Subcutaneous abdominal adipose tissue (tissue), 5 donors: ENCODE data around the gene ATP1A4.

ENCODE experiments used
- H3K27ac ChIP-seq: one replicate; pipeline ENCODE4 v1.7.0; 2013; ENCODE audit warnings: low read depth, mild to moderate bottlenecking, inconsistent platforms, low read length, moderate library complexity
- H3K27me3 ChIP-seq, 5 donors: one replicate each; pipeline ENCODE4 v1.7.0; 2013; ENCODE audit warnings: low read length in 5 of 5, inconsistent platforms in 1 of 5; ENCODE audit not compliant: control insufficient read depth in 5 of 5, insufficient read depth in 4 of 5
- H3K36me3 ChIP-seq, 5 donors: one replicate each; pipeline ENCODE4 v1.7.0; 2013; ENCODE audit warnings: low read length in 5 of 5; ENCODE audit not compliant: control insufficient read depth in 5 of 5, insufficient read depth in 5 of 5
- H3K4me1 ChIP-seq, 5 donors: one replicate each; pipeline ENCODE4 v1.7.0; 2013; ENCODE audit warnings: low read length in 5 of 5, mild to moderate bottlenecking in 3 of 5, moderate library complexity in 1 of 5; ENCODE audit not compliant: control insufficient read depth in 5 of 5, insufficient read depth in 5 of 5
- H3K4me3 ChIP-seq, 5 donors: one replicate each; pipeline ENCODE4 v1.7.0; 2013; ENCODE audit warnings: low read length in 5 of 5, low read depth in 1 of 5
- H3K9ac ChIP-seq, 5 donors: one replicate each; pipeline ENCODE4 v1.7.0; 2013; ENCODE audit warnings: low read length in 5 of 5, mild to moderate bottlenecking in 4 of 5, moderate library complexity in 3 of 5
- H3K9me3 ChIP-seq, 5 donors: one replicate each; pipeline ENCODE4 v1.7.0; 2013; ENCODE audit warnings: low read length in 5 of 5; ENCODE audit not compliant: control insufficient read depth in 5 of 5
- donor health status: healthy.
- donor health status: healthy.
- donor health status: healthy.
- donor health status: healthy.
- donor health status: healthy.

ATP1A4 gene

GRCh38 chr1:160112357-160112756 is 39.0 kb upstream of the ATP1A4 start:
- H3K27me3 ChIP-seq: no peaks in the 10 kb centered on the region
- no peak overlapping the region for H3K9ac ChIP-seq
- H3K27ac ChIP-seq: no peak overlapping the region
- no peak overlapping the region for H3K4me3 ChIP-seq
- no peaks in the 10 kb centered on the region for H3K9me3 ChIP-seq
- H3K4me1 ChIP-seq: peaks cover 4 to 52% (median 44%) of the 10 kb centered on the region in 5 donors
- no peaks in the 10 kb centered on the region for H3K36me3 ChIP-seq

GRCh38 chr1:160113407-160113806 is 38.0 kb upstream of the ATP1A4 start:
- Histone ChIP-seq H3K27me3 (no peaks in the 10 kb centered on the region), H3K9ac (no peak overlapping the region), H3K36me3 (no peaks in the 10 kb centered on the region), H3K9me3 (no peaks in the 10 kb centered on the region), H3K4me3 (no peak overlapping the region), H3K27ac (no peak overlapping the region), H3K4me1 (peaks cover 4 to 63% (median 53%) of the 10 kb centered on the region in 5 donors)

GRCh38 chr1:160114085-160114484 is 37.3 kb upstream of the ATP1A4 start:
- Histone ChIP-seq H3K9ac (no peak overlapping the region), H3K4me1 (peaks cover 4 to 64% (median 51%) of the 10 kb centered on the region in 5 donors), H3K27me3 (no peaks in the 10 kb centered on the region), H3K36me3 (no peaks in the 10 kb centered on the region), H3K4me3 (no peak overlapping the region), H3K27ac (no peak overlapping the region), H3K9me3 (no peaks in the 10 kb centered on the region)

GRCh38 chr1:160115545-160116282 is 35.7 kb upstream of the ATP1A4 start, which contains the start of gene ATP1A2:
Gene ATP1A2 (plus strand): TSS chr1:160115759. CDS start chr1:160115862, 103 bp downstream.
- Histone ChIP-seq H3K27ac (peak within 1 kb of the TSS; percentile 62), H3K36me3 (no peaks in the 10 kb centered on the region), H3K4me3 (peak within 1 kb of the TSS; percentile 17 to 48 (median 43)), H3K27me3 (no peaks in the 10 kb centered on the region), H3K4me1 (peaks cover 4 to 58% (median 50%) of the 10 kb centered on the region in 5 donors), H3K9me3 (no peaks in the 10 kb centered on the region), H3K9ac (peak within 1 kb of the TSS in 3 of 5 donors; percentile 29 to 63 (median 43))

GRCh38 chr1:160116283-160117147 is 34.9 kb upstream of the ATP1A4 start:
- H3K27me3 ChIP-seq: no peaks in the 10 kb centered on the region
- H3K4me3 ChIP-seq: peak overlapping the region; percentile 17 to 48 (median 43)
- peak overlapping the region in 3 of 5 donors; percentile 29 to 43 (median 32) for H3K9ac ChIP-seq
- H3K27ac ChIP-seq: peak overlapping the region; percentile 62
- H3K4me1 ChIP-seq: peaks cover 4 to 58% (median 50%) of the 10 kb centered on the region in 5 donors
- H3K9me3 ChIP-seq: no peaks in the 10 kb centered on the region
- no peaks in the 10 kb centered on the region for H3K36me3 ChIP-seq

- H3K9ac ChIP-seq: peak overlapping the region in 1 of 5 donors; percentile 7
- no peaks in the 10 kb centered on the region for H3K27me3 ChIP-seq
- peaks cover 4 to 55% (median 49%) of the 10 kb centered on the region in 5 donors for H3K4me1 ChIP-seq
- H3K27ac ChIP-seq: peak overlapping the region; percentile 62
- H3K36me3 ChIP-seq: no peaks in the 10 kb centered on the region
- peak overlapping the region in 2 of 5 donors; percentile 45 to 48 for H3K4me3 ChIP-seq
- H3K9me3 ChIP-seq: no peaks in the 10 kb centered on the region
Observed at GRCh38 chr1:160117300-160117699, 34.1 kb upstream of the ATP1A4 start.

GRCh38 chr1:160117709-160118183 is 33.7 kb upstream of the ATP1A4 start:
- no peak overlapping the region for H3K9ac ChIP-seq
- H3K4me1 ChIP-seq: peaks cover 2 to 51% (median 44%) of the 10 kb centered on the region in 5 donors
- no peaks in the 10 kb centered on the region for H3K9me3 ChIP-seq
- peak overlapping the region in 2 of 5 donors; percentile 45 to 48 for H3K4me3 ChIP-seq
- H3K36me3 ChIP-seq: no peaks in the 10 kb centered on the region
- peak overlapping the region; percentile 62 for H3K27ac ChIP-seq
- no peaks in the 10 kb centered on the region for H3K27me3 ChIP-seq

GRCh38 chr1:160118928-160119327 is 32.5 kb upstream of the ATP1A4 start:
- no peaks in the 10 kb centered on the region for H3K27me3 ChIP-seq
- H3K9ac ChIP-seq: no peak overlapping the region
- H3K36me3 ChIP-seq: no peaks in the 10 kb centered on the region
- H3K27ac ChIP-seq: no peak overlapping the region
- no peaks in the 10 kb centered on the region for H3K9me3 ChIP-seq
- H3K4me3 ChIP-seq: no peak overlapping the region
- H3K4me1 ChIP-seq: peaks cover 0 to 41% (median 34%) of the 10 kb centered on the region in 5 donors

- Histone ChIP-seq H3K27ac (no peak overlapping the region), H3K9ac (no peak overlapping the region), H3K9me3 (no peaks in the 10 kb centered on the region), H3K4me3 (no peak overlapping the region), H3K4me1 (peaks cover 0 to 51% (median 46%) of the 10 kb centered on the region in 5 donors), H3K36me3 (no peaks in the 10 kb centered on the region), H3K27me3 (no peaks in the 10 kb centered on the region)
Observed at GRCh38 chr1:160120797-160121196, 30.6 kb upstream of the ATP1A4 start.
